ENCODE data around the gene DHX35.
A peak's percentile ranks its signal among the peaks of the same experiment; 100 is the strongest.

Gene DHX35

GRCh38 chr20:39066471-39067242, 104.5 kb downstream of the DHX35 start:
- DNase-seq (ENCODE audit: low read depth), result no peak

GRCh38 chr20:39067526-39068216, 105.5 kb downstream of the DHX35 start:
- peak; percentile 64 for DNase-seq (ENCODE audit: low read depth)

GRCh38 chr20:39069976-39070375, 107.8 kb downstream of the DHX35 start:
- DNase-seq (ENCODE audit: low read depth), result peak; percentile 12

- DNase-seq (ENCODE audit: low read depth), result peak; percentile 62
Observed at GRCh38 chr20:39070484-39071231, 108.5 kb downstream of the DHX35 start.

GRCh38 chr20:39072132-39072531, 110.0 kb downstream of the DHX35 start:
- DNase-seq (ENCODE audit: low read depth), result no peak

GRCh38 chr20:39072653-39073052, 110.5 kb downstream of the DHX35 start:
- DNase-seq (ENCODE audit: low read depth), result no peak

- no peak for DNase-seq (ENCODE audit: low read depth)
Observed at GRCh38 chr20:39075731-39076130, 113.6 kb downstream of the DHX35 start.

- no peak for DNase-seq (ENCODE audit: low read depth)
Observed at GRCh38 chr20:39076958-39077357, 114.8 kb downstream of the DHX35 start.

GRCh38 chr20:39080326-39080725, 118.2 kb downstream of the DHX35 start:
- DNase-seq (ENCODE audit: low read depth), result no peak

- peak; percentile 71 for DNase-seq (ENCODE audit: low read depth)
Observed at GRCh38 chr20:39081255-39081654, 119.1 kb downstream of the DHX35 start.

- DNase-seq (ENCODE audit: low read depth), result no peak
Observed at GRCh38 chr20:39082622-39083398, 120.7 kb downstream of the DHX35 start.

- no peak for DNase-seq (ENCODE audit: low read depth)
Observed at GRCh38 chr20:39083761-39084160, 121.6 kb downstream of the DHX35 start.

GRCh38 chr20:39089029-39089428, 126.9 kb downstream of the DHX35 start:
- no peak for DNase-seq (ENCODE audit: low read depth)

Data from iris pigment epithelial cell (primary cell).